ENCODE data around the gene STON1. TPM values are rescaled to one million over a fixed set of nuclear protein-coding genes. Genes with fewer than 3 reads are reported as not detected.
"Not testable (repeated sequence)": the region's sequence is repeated elsewhere in the genome, so short reads cannot be mapped to it uniquely, and the experiment has no call there.

The STON1 gene
- total and polyA plus RNA-seq, 8 donors, result 5.5 to 116 (median 23.5) TPM

DNA sequence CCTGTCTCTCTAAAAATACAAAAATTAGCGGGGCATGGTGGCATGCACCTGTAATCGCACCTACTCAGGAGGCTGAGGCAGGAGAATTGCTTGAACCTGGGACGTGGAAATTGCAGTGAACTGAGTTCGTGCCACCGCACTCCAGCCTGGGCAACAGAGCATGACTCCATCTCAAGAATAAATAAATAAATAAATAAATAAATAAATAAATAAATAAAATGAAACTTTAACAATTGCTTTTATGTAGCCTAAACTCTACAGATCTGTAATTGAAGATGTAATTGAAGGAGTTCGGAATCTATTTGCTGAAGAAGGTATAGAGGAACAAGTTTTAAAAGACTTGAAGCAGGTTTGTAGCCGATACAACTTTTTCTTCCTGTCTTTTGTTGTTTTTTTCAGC lies 90.7 kb downstream of the STON1 start:
- no peak for TF ChIP-seq POLR2AphosphoS5 (IDR thresholded peaks at IDR 0.05)
- TF ChIP-seq, protein P1, sequence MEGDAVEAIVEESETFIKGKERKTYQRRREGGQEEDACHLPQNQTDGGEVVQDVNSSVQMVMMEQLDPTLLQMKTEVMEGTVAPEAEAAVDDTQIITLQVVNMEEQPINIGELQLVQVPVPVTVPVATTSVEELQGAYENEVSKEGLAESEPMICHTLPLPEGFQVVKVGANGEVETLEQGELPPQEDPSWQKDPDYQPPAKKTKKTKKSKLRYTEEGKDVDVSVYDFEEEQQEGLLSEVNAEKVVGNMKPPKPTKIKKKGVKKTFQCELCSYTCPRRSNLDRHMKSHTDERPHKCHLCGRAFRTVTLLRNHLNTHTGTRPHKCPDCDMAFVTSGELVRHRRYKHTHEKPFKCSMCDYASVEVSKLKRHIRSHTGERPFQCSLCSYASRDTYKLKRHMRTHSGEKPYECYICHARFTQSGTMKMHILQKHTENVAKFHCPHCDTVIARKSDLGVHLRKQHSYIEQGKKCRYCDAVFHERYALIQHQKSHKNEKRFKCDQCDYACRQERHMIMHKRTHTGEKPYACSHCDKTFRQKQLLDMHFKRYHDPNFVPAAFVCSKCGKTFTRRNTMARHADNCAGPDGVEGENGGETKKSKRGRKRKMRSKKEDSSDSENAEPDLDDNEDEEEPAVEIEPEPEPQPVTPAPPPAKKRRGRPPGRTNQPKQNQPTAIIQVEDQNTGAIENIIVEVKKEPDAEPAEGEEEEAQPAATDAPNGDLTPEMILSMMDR (IDR thresholded peaks at IDR 0.05), result no peak
- TF ChIP-seq POLR2A (IDR thresholded peaks at IDR 0.05), result no peak
- TF ChIP-seq EP300 (IDR thresholded peaks at IDR 0.05), result no peak
- intact Hi-C loops (cut with DNase I; ENCODE audit: low total_unique reads), result no loop called here
- Histone ChIP-seq H3K27me3 (peaks cover 0 to 4% (median 0%) of the 10 kb centered on the region in 3 donors), H3K9me3 (peaks cover 0 to 1% (median 0%) of the 10 kb centered on the region in 4 donors), H3K27ac (no peak overlapping the region), H3K36me3 (no peaks in the 10 kb centered on the region), H3K4me3 (no peak overlapping the region), H3K4me1 (no peaks in the 10 kb centered on the region)
- WGBS, 5 donors, result 93 to 96% (median 94%) methylated on average over 7 of the region's 7 CpGs
- DNase-seq, result no peak

DNA sequence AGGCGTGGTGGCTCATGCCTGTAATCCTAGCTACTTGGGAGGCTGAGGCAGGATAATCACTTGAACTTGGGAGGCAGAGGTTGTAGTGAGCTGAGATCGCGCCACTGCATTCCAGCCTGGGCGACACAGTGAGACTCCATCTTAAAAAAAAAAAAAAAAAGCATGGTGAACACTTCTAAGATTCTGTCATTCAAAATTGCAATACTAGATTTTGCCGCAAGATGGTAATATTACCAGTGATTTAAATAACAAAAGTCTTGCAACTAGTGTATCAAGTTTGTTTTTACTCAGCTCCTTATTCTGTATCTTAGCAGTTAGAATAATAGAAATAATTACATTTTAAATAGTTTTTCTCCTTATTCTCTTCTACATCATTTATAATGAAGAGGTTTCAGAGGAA lies 92.7 kb downstream of the STON1 start:
- WGBS, 5 donors, result 94 to 95% (median 94%) methylated on average over 5 of the region's 5 CpGs
- H3K4me1 ChIP-seq; H3K36me3 ChIP-seq; H3K4me3 ChIP-seq; H3K27ac ChIP-seq; H3K27me3 ChIP-seq; DNase-seq; intact Hi-C loops (cut with DNase I; ENCODE audit: low total_unique reads): not testable (repeated sequence)
- peaks cover 0 to 12% (median 2%) of the 10 kb centered on the region in 4 donors for H3K9me3 ChIP-seq

DNA sequence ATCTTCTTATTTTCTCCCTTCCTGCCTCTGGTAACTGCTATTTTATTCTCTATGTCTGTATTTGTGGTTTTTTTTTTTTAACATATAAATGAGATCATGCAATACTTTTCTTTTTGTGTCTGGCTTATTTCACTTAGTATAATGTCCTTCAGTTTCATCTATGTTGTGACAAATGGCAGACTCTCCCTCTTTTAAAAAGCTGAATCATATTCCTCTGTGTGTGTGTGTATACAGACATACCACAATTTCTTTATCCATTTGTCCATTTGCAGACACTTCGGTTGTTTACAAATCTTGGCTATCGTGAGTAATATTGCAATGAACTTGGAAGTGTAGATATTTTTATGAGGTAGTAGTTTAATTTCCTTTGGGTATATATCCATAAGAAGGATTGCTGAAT lies 94.7 kb downstream of the STON1 start:
- 74 to 94% (median 89%) methylated on average over 2 of the region's 2 CpGs for WGBS, 5 donors
- H3K27ac ChIP-seq, result no peak overlapping the region
- H3K27me3 ChIP-seq, result no peaks in the 10 kb centered on the region
- no peaks in the 10 kb centered on the region for H3K36me3 ChIP-seq
- intact Hi-C loops (cut with DNase I; ENCODE audit: low total_unique reads), result no loop called here
- DNase-seq, result no peak
- H3K9me3 ChIP-seq, result peaks cover 0 to 12% (median 2%) of the 10 kb centered on the region in 4 donors
- H3K4me3 ChIP-seq, result no peak overlapping the region
- TF ChIP-seq POLR2AphosphoS5 (IDR thresholded peaks at IDR 0.05), result no peak
- H3K4me1 ChIP-seq, result no peaks in the 10 kb centered on the region

DNA sequence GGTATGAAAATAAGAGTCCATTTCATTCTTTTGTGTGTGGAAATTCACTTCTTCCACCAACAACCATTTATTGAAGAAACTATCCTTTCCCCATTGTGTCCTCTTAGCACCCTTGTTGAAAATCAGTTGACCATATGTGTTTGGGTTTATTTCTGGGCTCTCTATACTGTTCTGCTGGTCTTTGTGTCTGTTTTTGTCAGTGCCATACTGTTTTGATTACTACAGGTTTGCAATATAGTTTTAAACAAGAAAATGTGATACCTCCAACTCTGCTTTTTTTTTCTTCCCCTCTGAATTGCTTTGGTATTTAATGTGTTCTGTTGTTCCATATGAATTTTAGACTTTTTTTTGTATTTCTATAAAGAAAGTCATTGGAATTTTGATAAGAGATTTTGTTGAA lies 96.1 kb downstream of the STON1 start:
- H3K9me3 ChIP-seq, result peaks cover 0 to 12% (median 2%) of the 10 kb centered on the region in 4 donors
- H3K4me1 ChIP-seq, result no peaks in the 10 kb centered on the region
- intact Hi-C loops (cut with DNase I; ENCODE audit: low total_unique reads), result no loop called here
- H3K27ac ChIP-seq, result no peak overlapping the region
- no peaks in the 10 kb centered on the region for H3K27me3 ChIP-seq
- no peak for DNase-seq
- TF ChIP-seq EP300 (IDR thresholded peaks at IDR 0.05) (no peak), POLR2AphosphoS5 (IDR thresholded peaks at IDR 0.05) (no peak), POLR2A (IDR thresholded peaks at IDR 0.05) (no peak)
- no peaks in the 10 kb centered on the region for H3K36me3 ChIP-seq
- no peak overlapping the region for H3K4me3 ChIP-seq

DNA sequence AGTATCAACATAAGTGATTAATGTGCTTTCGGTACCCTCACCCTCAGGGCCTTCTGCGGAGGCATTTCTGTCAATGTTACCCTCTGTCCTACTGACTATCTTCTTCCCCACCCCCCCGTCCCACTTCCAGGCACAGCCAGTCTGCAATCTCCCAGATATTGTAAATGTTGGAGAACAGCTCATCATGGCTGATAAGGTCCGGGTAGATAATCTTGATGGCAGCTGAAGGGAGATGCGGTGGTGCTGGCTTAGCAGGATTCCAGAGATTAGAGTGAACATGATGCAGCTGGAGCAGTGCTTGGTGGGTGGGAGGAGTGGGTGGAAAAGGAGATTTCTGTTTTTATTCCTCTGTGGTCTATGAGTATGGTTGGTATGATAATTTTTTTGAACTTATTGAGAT lies 103.2 kb downstream of the STON1 start:
- Histone ChIP-seq H3K4me3 (no peak overlapping the region), H3K9me3 (peaks cover 0 to 11% (median 6%) of the 10 kb centered on the region in 4 donors), H3K27ac (no peak overlapping the region), H3K4me1 (no peaks in the 10 kb centered on the region), H3K36me3 (no peaks in the 10 kb centered on the region), H3K27me3 (no peaks in the 10 kb centered on the region)
- 39 to 57% (median 49%) methylated on average over 5 of the region's 5 CpGs for WGBS, 5 donors
- DNase-seq, result no peak
- no peak for TF ChIP-seq POLR2A (IDR thresholded peaks at IDR 0.05)
- no peak for TF ChIP-seq EP300 (IDR thresholded peaks at IDR 0.05)
- TF ChIP-seq, protein P1 (IDR thresholded peaks at IDR 0.05), result no peak
- no peak for TF ChIP-seq POLR2AphosphoS5 (IDR thresholded peaks at IDR 0.05)
- intact Hi-C loops (cut with DNase I; ENCODE audit: low total_unique reads), result no loop called here

DNA sequence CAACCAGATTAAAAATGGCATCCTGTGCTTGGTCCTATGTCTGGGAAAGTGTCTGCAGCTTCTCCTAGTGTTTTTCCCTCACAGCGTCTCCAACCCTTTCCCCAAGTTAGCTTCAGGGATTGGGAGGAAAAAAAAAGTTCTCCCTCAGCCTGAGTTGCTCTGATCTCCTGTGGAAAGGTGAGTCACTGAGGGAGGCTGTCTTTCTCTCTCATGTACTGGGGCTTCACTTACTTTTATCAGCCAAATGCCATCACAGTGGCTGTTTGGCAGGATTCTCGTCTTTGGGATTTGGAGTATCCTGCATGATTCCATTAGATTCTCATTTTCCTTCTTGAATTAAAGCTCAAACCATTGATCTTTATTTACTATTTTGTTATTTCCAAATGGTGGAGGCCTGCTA lies 105.8 kb downstream of the STON1 start:
- intact Hi-C loops (cut with DNase I; ENCODE audit: low total_unique reads), result no loop called here

More for the DNA sequence above, 105.8 kb downstream of the STON1 start:
- Histone ChIP-seq H3K27me3 (no peaks in the 10 kb centered on the region), H3K9me3 (peaks cover 0 to 11% (median 6%) of the 10 kb centered on the region in 4 donors), H3K27ac (no peak overlapping the region), H3K36me3 (no peaks in the 10 kb centered on the region), H3K4me1 (no peaks in the 10 kb centered on the region), H3K4me3 (no peak overlapping the region)
- 64 to 74% (median 73%) methylated on average over 2 of the region's 2 CpGs for WGBS, 5 donors
- no peak for DNase-seq
- no peak for TF ChIP-seq POLR2A (IDR thresholded peaks at IDR 0.05)
- TF ChIP-seq EP300 (IDR thresholded peaks at IDR 0.05), result no peak
- TF ChIP-seq, protein P1 (IDR thresholded peaks at IDR 0.05), result no peak
- no peak for TF ChIP-seq POLR2AphosphoS5 (IDR thresholded peaks at IDR 0.05)
